ENCODE results near the gene TASP1. TPM values are rescaled to one million over a fixed set of nuclear protein-coding genes. Genes with fewer than 3 reads are reported as not detected.

Gene TASP1
- total and polyA plus RNA-seq, 5 donors, result 2.7 to 9.7 (median 8.1) TPM

- ATAC-seq (no peak), DNase-seq (no peak)
- no peaks in the 10 kb centered on the region for H3K4me1 ChIP-seq (ENCODE audit: control insufficient read depth, insufficient read depth, low read length)
- no peak overlapping the region for H3K4me3 ChIP-seq (ENCODE audit: low read length)
- no peaks in the 10 kb centered on the region for H3K9me3 ChIP-seq (ENCODE audit: control insufficient read depth, low read length)
- no peak overlapping the region for H3K27ac ChIP-seq (ENCODE audit: low read length)
- 82% methylated on average over 12 of the region's 12 CpGs for WGBS
- intact Hi-C loops (cut with DNase I), result no loop called here
- H3K27me3 ChIP-seq (ENCODE audit: control insufficient read depth, insufficient read depth), result no peaks in the 10 kb centered on the region
Observed at GRCh38 chr20:13342469-13343242, 296.1 kb downstream of the TASP1 start.

- H3K27me3 ChIP-seq (ENCODE audit: control insufficient read depth, insufficient read depth), result no peaks in the 10 kb centered on the region
- DNase-seq (no peak), ATAC-seq (no peak)
- no peaks in the 10 kb centered on the region for H3K9me3 ChIP-seq (ENCODE audit: control insufficient read depth, low read length)
- no peak overlapping the region for H3K4me3 ChIP-seq (ENCODE audit: low read length)
- H3K4me1 ChIP-seq (ENCODE audit: control insufficient read depth, insufficient read depth, low read length), result no peaks in the 10 kb centered on the region
- no peak overlapping the region for H3K27ac ChIP-seq (ENCODE audit: low read length)
- 85% methylated on average over 9 of the region's 9 CpGs for WGBS
- intact Hi-C loops (cut with DNase I), result no loop called here
Observed at GRCh38 chr20:13341737-13342393, 296.9 kb downstream of the TASP1 start.

- Histone ChIP-seq H3K27me3 (ENCODE audit: control insufficient read depth, insufficient read depth) (no peaks in the 10 kb centered on the region), H3K4me1 (ENCODE audit: control insufficient read depth, insufficient read depth, low read length) (no peaks in the 10 kb centered on the region), H3K27ac (ENCODE audit: low read length) (no peak overlapping the region), H3K4me3 (ENCODE audit: low read length) (no peak overlapping the region), H3K9me3 (ENCODE audit: control insufficient read depth, low read length) (no peaks in the 10 kb centered on the region)
- ATAC-seq, result no peak
- 45% methylated on average over 2 of the region's 2 CpGs for WGBS
- DNase-seq, result no peak
- intact Hi-C loops (cut with DNase I), result no loop called here
Observed at GRCh38 chr20:13340088-13340487, 298.6 kb downstream of the TASP1 start.

Other genes starting within 250 kb of the TASP1 start
- 10 to 100 TPM; 10.8 to 16.6 (median 13.6) TPM for gene ESF1, start 146.0 kb upstream of the TASP1 start, total RNA-seq
- gene ESF1, start 146.0 kb upstream of the TASP1 start, polyA plus RNA-seq, result 11.9 TPM
- 10 to 100 TPM; 56.1 to 72.3 (median 64.1) TPM for gene NDUFAF5, start 146.1 kb upstream of the TASP1 start, total RNA-seq
- 55.7 TPM for gene NDUFAF5, start 146.1 kb upstream of the TASP1 start, polyA plus RNA-seq